ENCODE measurements around the gene DNAH1. TPM values are rescaled to one million over a fixed set of nuclear protein-coding genes. Genes with fewer than 3 reads are reported as not detected.

Gene DNAH1
- total RNA-seq, 2 donors from 2014 or later, result 5.6 to 18.7 TPM

- H3K36me3 ChIP-seq, result no peaks in the 10 kb centered on the region
- H3K9me3 ChIP-seq, result no peaks in the 10 kb centered on the region
- H3K4me1 ChIP-seq (replicated peaks), result no peaks in the 10 kb centered on the region
- H3K27ac ChIP-seq, result no peak overlapping the region
- TF ChIP-seq POLR2AphosphoS5 (IDR thresholded peaks at IDR 0.05), result no peak
- TF ChIP-seq POLR2A (IDR thresholded peaks at IDR 0.05), result no peak
- no peak for TF ChIP-seq CTCF (IDR thresholded peaks at IDR 0.05)
- no peak for DNase-seq (ENCODE audit: low spot score)
- no peaks in the 10 kb centered on the region for H3K27me3 ChIP-seq (replicated peaks; ENCODE audit: insufficient read depth)
- intact Hi-C loops (cut with DNase I), result no loop called here
- H3K4me3 ChIP-seq, result no peak overlapping the region
- 77% methylated on average over 13 of the region's 13 CpGs for WGBS
Observed at GRCh38 chr3:52347716-52348635, 31.9 kb downstream of the DNAH1 start.

- H3K36me3 ChIP-seq, result no peaks in the 10 kb centered on the region
Observed at GRCh38 chr3:52349131-52349530, 33.0 kb downstream of the DNAH1 start.

GRCh38 chr3:52349611-52350395 is 33.7 kb downstream of the DNAH1 start:
- H3K4me3 ChIP-seq, result no peak overlapping the region
- no peaks in the 10 kb centered on the region for H3K4me1 ChIP-seq (replicated peaks)
- TF ChIP-seq POLR2A (IDR thresholded peaks at IDR 0.05), result no peak
- no peak for TF ChIP-seq CTCF (IDR thresholded peaks at IDR 0.05)
- no peak for TF ChIP-seq POLR2AphosphoS5 (IDR thresholded peaks at IDR 0.05)
- no peaks in the 10 kb centered on the region for H3K9me3 ChIP-seq
- no peaks in the 10 kb centered on the region for H3K36me3 ChIP-seq
- no peak overlapping the region for H3K27ac ChIP-seq
- 90% methylated on average over 18 of the region's 19 CpGs for WGBS
- H3K27me3 ChIP-seq (replicated peaks; ENCODE audit: insufficient read depth), result no peaks in the 10 kb centered on the region
- no peak for DNase-seq (ENCODE audit: low spot score)
- intact Hi-C loops (cut with DNase I), result no loop called here

More at GRCh38 chr3:52349131-52349530, 33.0 kb downstream of the DNAH1 start:
- H3K9me3 ChIP-seq, result no peaks in the 10 kb centered on the region
- TF ChIP-seq CTCF (IDR thresholded peaks at IDR 0.05), result no peak
- TF ChIP-seq POLR2AphosphoS5 (IDR thresholded peaks at IDR 0.05), result no peak
- no peak for TF ChIP-seq POLR2A (IDR thresholded peaks at IDR 0.05)
- H3K4me3 ChIP-seq, result no peak overlapping the region
- 93% methylated on average over 11 of the region's 11 CpGs for WGBS
- H3K27ac ChIP-seq, result no peak overlapping the region
- H3K27me3 ChIP-seq (replicated peaks; ENCODE audit: insufficient read depth), result no peaks in the 10 kb centered on the region
- DNase-seq (ENCODE audit: low spot score), result no peak
- no peaks in the 10 kb centered on the region for H3K4me1 ChIP-seq (replicated peaks)
- intact Hi-C loops (cut with DNase I), result no loop called here

GRCh38 chr3:52350416-52350815 is 34.3 kb downstream of the DNAH1 start:
- TF ChIP-seq POLR2A (IDR thresholded peaks at IDR 0.05), result no peak
- no peaks in the 10 kb centered on the region for H3K36me3 ChIP-seq
- H3K4me3 ChIP-seq, result no peak overlapping the region
- no peaks in the 10 kb centered on the region for H3K27me3 ChIP-seq (replicated peaks; ENCODE audit: insufficient read depth)
- 86% methylated on average over 7 of the region's 7 CpGs for WGBS
- no peaks in the 10 kb centered on the region for H3K4me1 ChIP-seq (replicated peaks)
- DNase-seq (ENCODE audit: low spot score), result no peak
- intact Hi-C loops (cut with DNase I), result no loop called here
- H3K9me3 ChIP-seq, result no peaks in the 10 kb centered on the region
- no peak overlapping the region for H3K27ac ChIP-seq

GRCh38 chr3:52350981-52351761 is 35.1 kb downstream of the DNAH1 start:
- DNase-seq (ENCODE audit: low spot score), result no peak
- Histone ChIP-seq H3K4me1 (replicated peaks) (no peaks in the 10 kb centered on the region), H3K27ac (no peak overlapping the region), H3K27me3 (replicated peaks; ENCODE audit: insufficient read depth) (no peaks in the 10 kb centered on the region), H3K36me3 (no peaks in the 10 kb centered on the region), H3K9me3 (no peaks in the 10 kb centered on the region), H3K4me3 (no peak overlapping the region)
- TF ChIP-seq POLR2A (IDR thresholded peaks at IDR 0.05), result no peak
- no peak for TF ChIP-seq POLR2AphosphoS5 (IDR thresholded peaks at IDR 0.05)
- no peak for TF ChIP-seq CTCF (IDR thresholded peaks at IDR 0.05)
- intact Hi-C loops (cut with DNase I), result no loop called here
- 87% methylated on average over 11 of the region's 11 CpGs for WGBS
